ENCODE data around the gene NCKAP5.

The NCKAP5 gene

GRCh38 chr2:132662732-132663131 is 905.5 kb downstream of the NCKAP5 start:
- no peak for DNase-seq (ENCODE audit: low read depth)

- no peak for DNase-seq (ENCODE audit: low read depth)
These were observed 908.9 kb downstream of the NCKAP5 start for GRCh38 chr2:132659331-132659730.

DNA sequence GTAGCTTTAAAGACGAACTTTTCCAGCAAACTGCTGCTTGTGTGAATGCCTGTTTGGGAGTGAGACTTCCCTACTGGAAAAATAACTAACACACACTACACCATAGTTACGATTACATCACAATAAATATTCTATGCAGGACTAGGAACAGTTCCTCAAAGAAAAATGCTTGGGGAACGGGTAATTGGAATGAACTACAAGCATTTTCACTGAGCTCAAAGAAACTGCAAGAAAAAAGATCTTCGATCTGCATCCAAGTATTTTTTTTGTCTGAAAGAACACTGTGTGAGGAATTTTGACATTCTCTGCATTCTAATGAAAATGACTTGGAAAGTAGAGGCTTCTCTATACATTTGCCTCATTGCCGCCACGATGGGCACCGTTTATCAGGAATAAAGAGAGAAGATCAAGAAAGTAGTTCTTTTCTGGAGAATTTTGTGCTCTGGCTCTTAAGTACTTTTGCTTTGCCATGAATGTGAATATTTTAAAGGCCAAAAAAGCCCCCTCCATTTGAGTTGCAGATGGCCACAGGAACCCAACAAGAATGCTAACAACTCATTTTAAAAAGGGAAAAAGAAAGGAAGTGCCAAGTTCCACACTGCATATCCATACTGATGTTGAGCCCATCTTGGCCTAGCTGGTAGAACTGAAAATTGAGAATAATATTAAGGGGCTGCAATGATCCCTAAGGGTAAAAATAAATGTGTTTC is 911.8 kb downstream of the NCKAP5 start:
- DNase-seq (ENCODE audit: low read depth): no peak

- no peak for DNase-seq (ENCODE audit: low read depth)
These were observed 913.3 kb downstream of the NCKAP5 start for GRCh38 chr2:132654968-132655367.

- DNase-seq (ENCODE audit: low read depth): no peak
These were observed 913.9 kb downstream of the NCKAP5 start for GRCh38 chr2:132654335-132654734.

- DNase-seq (ENCODE audit: low read depth): no peak
These were observed 915.8 kb downstream of the NCKAP5 start for GRCh38 chr2:132652474-132652873.

- DNase-seq (ENCODE audit: low read depth): peak; percentile 2
These were observed 916.9 kb downstream of the NCKAP5 start for GRCh38 chr2:132651115-132652045.

DNA sequence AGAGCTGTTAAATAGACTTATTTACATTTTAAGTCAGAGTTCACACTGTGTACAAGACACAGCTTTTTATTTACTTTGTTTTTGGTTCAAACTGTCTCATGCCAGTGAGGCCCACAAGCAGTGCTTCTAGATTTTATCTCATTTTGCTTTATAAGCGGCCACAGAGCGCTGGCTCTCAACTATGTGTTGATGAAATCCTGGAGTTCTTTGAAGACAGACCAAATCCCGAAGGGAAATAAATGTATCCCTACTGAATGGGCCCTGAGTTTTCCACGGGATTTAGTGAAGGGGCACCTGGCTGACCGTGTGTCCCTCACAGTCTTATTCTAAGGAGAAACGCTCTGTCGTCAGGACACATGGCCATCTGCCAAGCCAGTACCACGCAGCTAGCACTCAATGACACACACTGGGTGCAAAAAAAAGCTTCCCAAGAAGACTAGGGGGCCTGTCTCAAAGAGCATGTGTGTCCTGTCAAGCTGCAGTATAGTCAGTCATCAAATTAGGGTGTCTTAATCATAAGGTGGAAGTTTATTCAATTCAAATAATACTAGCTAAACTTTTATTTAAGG is 921.6 kb downstream of the NCKAP5 start:
- DNase-seq (ENCODE audit: low read depth): no peak

DNA sequence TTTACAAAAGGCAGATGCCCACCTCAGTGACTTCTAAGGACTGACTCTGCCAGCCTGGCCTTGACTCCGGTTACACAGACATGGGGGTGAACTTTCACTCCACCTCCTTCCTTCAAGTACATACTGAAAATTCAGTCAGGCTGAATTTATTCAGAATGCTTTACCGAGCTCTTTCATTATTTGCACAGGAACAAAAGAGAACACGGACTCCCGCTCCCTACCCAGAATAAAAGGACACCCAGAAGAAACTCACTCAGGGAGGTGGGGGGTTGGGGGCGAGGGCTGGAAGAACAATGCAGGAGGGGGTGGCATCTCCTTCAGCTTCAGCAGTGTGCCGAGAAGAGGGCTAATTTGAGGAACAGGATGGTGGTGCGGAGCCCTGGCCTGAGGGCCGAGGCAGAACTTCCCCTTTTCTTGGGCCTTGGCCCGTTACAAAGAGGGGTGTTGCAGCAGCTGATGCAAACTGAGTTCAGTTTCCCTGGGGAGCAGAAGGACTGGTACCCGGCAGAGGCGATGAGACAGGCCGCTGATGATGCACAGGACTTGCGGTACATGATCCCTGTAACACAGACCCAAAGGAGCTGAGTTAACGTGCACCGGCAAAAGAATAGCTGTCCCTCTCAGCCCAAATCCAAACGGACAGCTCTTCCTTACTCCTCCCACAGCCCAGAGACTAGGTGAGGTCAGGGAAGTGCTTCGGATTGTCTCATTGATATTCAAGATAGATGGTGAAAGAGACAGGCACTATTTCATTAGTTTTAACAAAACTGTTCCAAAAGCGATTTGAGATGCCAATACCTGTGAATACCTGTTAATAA is 922.3 kb downstream of the NCKAP5 start:
- DNase-seq (ENCODE audit: low read depth): no peak

- DNase-seq (ENCODE audit: low read depth): no peak
These were observed 923.1 kb downstream of the NCKAP5 start for GRCh38 chr2:132645176-132645575.

DNA sequence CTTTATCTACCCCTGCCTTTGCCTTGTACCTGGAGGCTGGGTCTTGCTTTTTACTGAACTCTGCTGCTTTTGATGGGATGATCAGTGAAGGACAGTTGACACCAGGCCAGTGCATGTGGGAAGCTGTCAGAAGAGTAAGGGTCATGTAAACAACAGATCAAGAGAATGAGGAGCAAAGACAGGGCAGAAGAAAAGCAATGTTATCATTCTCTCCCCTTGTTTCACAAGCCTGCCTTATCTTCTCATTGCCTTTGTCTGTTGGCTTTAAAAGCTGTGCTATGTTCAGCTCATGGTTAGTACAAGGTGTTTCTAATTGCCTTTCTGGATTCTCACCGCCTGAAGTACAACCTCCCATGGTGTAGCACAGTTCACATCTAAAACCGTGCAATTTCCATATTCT is 925.8 kb downstream of the NCKAP5 start:
- DNase-seq (ENCODE audit: low read depth): no peak

DNA sequence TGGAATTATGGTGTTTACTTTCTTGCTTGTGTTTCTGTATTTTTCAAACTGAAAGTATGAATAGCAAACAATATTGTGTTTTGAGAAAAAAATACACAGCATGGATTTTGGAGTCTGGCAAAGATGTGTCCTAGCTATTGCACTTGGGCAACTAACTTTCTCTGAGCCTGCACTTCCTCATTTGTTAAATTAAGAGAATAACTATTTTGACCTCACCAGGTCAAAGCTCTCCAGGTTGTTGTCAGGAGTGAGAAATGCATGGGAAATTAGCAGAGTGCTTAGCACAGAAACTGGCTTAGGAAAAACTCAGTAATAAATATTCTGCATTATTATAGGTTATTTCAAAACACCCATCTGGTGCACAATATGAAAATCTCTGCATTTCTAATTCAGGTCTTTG is 926.4 kb downstream of the NCKAP5 start:
- no peak for DNase-seq (ENCODE audit: low read depth)

DNA sequence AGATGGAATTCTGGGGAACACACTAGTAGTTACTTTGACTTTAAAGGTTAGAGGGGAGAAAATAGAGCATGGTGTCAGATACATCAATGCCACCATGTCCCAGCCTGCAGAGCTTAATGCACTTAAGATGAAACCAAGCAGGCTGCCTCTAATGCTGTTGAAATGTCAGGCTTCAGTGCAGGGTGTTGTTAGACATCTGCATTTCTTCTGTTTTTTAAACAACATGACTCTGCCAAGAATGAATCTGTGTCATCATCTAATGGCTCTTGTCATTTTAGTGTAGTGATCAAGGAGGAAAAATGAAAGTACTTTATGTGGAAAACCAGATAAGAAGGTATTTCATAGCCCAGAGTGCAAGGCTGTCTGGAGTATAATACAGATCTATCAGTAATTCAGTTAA is 928.1 kb downstream of the NCKAP5 start:
- DNase-seq (ENCODE audit: low read depth): no peak

GRCh38 chr2:132638313-132639040 is 929.8 kb downstream of the NCKAP5 start:
- no peak for DNase-seq (ENCODE audit: low read depth)

DNA sequence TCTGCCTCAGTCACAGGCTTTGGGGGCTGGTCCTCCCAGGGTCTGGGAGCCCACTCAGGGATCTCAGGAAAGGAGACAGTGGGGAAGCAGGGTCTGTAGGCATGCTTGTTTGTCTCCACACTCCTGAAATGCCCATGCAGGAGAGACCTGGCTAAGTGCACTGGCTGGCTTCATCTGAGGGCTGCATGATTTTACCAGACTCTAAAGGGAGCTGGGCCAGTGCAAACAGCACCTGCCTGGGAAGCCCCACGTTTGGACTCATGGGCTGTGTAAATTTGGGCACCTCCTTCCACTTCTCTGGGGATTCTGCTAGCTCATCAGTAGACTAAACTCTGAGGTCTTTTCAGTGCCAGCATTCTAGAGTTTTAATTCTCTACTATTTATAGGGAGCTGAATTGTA is 931.9 kb downstream of the NCKAP5 start:
- DNase-seq (ENCODE audit: low read depth): no peak

- DNase-seq (ENCODE audit: low read depth): no peak
These were observed 934.6 kb downstream of the NCKAP5 start for GRCh38 chr2:132633635-132634034.

DNA sequence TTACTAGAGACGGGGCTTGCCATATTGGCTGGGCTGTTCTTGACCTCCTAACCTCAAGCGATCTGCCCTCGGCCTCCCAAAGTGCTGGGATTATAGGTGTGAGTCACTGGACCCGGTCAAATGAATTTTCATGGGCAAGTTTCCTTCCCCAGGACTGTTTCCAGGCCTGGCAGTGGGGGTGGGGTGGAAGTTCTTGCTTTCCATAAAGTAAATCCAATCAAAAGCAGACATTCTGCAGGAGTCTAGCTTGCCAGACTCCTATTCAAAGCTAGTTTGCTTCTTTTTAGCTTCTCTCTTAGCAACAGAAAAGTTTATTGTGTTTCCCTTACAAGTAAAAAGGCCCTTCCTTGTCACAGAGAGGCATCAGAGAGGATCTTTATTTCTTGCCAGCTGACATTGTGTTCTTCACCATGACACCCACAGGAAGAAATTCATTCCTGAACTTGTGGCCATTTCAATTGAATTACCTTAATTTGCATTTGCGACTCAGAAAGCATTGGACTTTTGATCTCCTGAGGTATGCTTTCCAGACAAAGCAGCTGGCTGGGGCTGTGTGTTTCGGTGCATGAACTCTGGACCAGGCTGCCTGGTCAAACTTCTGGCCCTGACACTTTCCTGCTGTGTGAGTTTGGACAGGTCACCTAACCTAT is 936.1 kb downstream of the NCKAP5 start:
- no peak for DNase-seq (ENCODE audit: low read depth)

GRCh38 chr2:132627536-132627935 is 940.7 kb downstream of the NCKAP5 start:
- DNase-seq (ENCODE audit: low read depth): no peak

DNA sequence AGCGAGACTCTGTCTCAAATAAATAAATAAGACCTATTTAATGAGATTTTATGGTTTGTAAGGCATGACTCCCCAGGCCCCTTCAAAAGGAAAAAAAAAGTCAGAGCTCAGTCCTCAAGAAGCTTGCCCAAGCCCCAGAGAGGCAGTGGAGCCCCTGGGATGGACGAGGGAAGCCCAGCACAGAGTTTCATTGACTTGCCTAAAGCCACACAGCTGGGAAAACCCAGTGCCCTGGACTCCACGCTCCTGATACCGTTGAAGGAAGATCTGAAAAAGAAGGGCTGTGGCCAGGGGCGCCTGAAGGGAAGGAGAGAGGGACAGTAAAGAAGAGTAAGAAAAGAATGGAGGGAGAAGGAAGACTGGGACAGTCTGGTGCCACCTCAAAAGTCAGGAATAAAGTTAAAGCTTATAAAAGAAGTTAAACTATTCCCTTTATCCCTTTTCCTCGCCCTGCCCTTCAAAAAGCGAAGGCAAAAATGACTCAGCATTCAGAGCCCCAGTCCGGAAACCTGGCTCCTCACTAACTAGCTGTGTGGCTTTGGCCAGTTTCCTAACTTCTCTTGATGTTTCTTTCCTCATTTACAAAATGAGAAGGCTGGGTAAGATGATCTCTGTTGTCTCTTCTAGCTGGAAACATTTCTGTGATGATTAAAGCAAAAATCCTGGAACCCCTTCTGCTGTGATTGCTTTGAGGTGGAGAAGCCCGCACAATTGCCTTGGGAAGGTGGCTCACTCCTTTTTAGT is 945.0 kb downstream of the NCKAP5 start:
- no peak for DNase-seq (ENCODE audit: low read depth)

Measured in CMK (cell line).